HepG2 (cell line): ENCODE data around the gene SUPT6H. TPM values are rescaled to one million over a fixed set of nuclear protein-coding genes. Genes with fewer than 3 reads are reported as not detected.

Source experiments
- ATAC-seq: fragments of 200-7000 bp; cut with Tn5 transposase; 3 replicates; pipeline ENCODE4 v1.9.1; 2020; ENCODE audit warnings: mild to moderate bottlenecking, moderate library complexity
- BruUV-seq: library from RNA; stranded (reverse); fragments of 400-500 nt; replicated peaks from 2 replicates; lab custom pipeline; 2021; lab: Mats Ljungman, UMichigan
- CTCF ChIA-PET: fragments of 300-600 bp; formaldehyde crosslinking; extraction: SDS; loops from one replicate; lab custom pipeline; 2021; ENCODE audit warnings: low total read pairs, inconsistent platforms, low intra/inter-chr PET ratio; lab: Yijun Ruan, JAX
- POLR2A ChIA-PET: fragments of 350-600 bp; sonication (Branson Sonifier 250); formaldehyde crosslinking; loops from one replicate; lab custom pipeline; 2020; ENCODE audit warnings: antibody characterized with exemption, inconsistent platforms; lab: Yijun Ruan, JAX
- DNase-seq: peaks from one replicate; pipeline ENCODE4 v3.0.0-alpha.2; 2015; ENCODE audit warnings: low spot score
- FAIRE-seq: peaks from 3 replicates; lab custom pipeline; 2011; peaks lifted over from hg19 to GRCh38; lab: Jason Lieb, UNC
- H2AFZ ChIP-seq: one replicate; pipeline ENCODE4 v1.6.1; 2011; ENCODE audit warnings: low read length, inconsistent platforms
- H3K27ac ChIP-seq: fragments of 300-600 bp; 3 replicates; pipeline ENCODE4 v1.8.0; 2011; ENCODE audit warnings: mixed run types, mild to moderate bottlenecking, mixed read lengths, low read length, inconsistent platforms; ENCODE audit not compliant: insufficient read depth; ENCODE audit errors: extremely low read length
- H3K27me3 ChIP-seq, 2 experiments: fragments of 200-600 bp in 1 of 2; 2 replicates in 1 of 2; 3 replicates in 1 of 2; pipeline versions ENCODE4 v1.6.0 to v1.8.0; 2011; ENCODE audit warnings: low read length in 2 of 2, mild to moderate bottlenecking in 2 of 2, moderate library complexity in 2 of 2, inconsistent platforms in 1 of 2; ENCODE audit not compliant: insufficient read depth in 2 of 2, control insufficient read depth in 1 of 2
- H3K36me3 ChIP-seq, 2 experiments: fragments of 200-600 bp in 1 of 2; replicated peaks in 1 of 2; 2 replicates in 1 of 2; 3 replicates in 1 of 2; pipeline versions ENCODE4 v1.5.1 to v1.8.0; 2011; ENCODE audit warnings: low read length in 2 of 2, inconsistent platforms in 1 of 2; ENCODE audit not compliant: insufficient read depth in 2 of 2, control insufficient read depth in 1 of 2
- H3K4me1 ChIP-seq: 2 replicates; pipeline ENCODE4 v1.5.1; 2012; ENCODE audit warnings: low read length, inconsistent platforms; ENCODE audit not compliant: insufficient read depth
- H3K4me2 ChIP-seq: 2 replicates; pipeline ENCODE4 v1.6.0; 2011; ENCODE audit warnings: low read depth, low read length, inconsistent platforms
- H3K4me3 ChIP-seq, 3 experiments: fragments of 200-600 bp in 1 of 3; sonication (generic), shearing (Covaris generic) in 1 of 3; replicated peaks in 1 of 3; 2 replicates each; pipeline ENCODE4 v1.5.1; 2011 to 2016; ENCODE audit warnings: low read length in 3 of 3, inconsistent platforms in 2 of 3, low read depth in 2 of 3, mild to moderate bottlenecking in 2 of 3, control low read depth in 1 of 3, mixed read lengths in 1 of 3; ENCODE audit not compliant: insufficient read depth in 1 of 3
- H3K79me2 ChIP-seq: one replicate; pipeline ENCODE4 v1.6.1; 2011; ENCODE audit warnings: low read length, inconsistent platforms; ENCODE audit not compliant: insufficient read depth
- H3K9ac ChIP-seq: 2 replicates; pipeline ENCODE4 v1.6.0; 2011; ENCODE audit warnings: mild to moderate bottlenecking, low read depth, low read length, inconsistent platforms; ENCODE audit not compliant: insufficient read depth
- H3K9me3 ChIP-seq: 2 replicates; pipeline ENCODE4 v1.5.1; 2012; ENCODE audit warnings: mild to moderate bottlenecking, low read length
- H4K20me1 ChIP-seq: 2 replicates; pipeline ENCODE4 v1.6.0; 2011; ENCODE audit warnings: inconsistent platforms, mild to moderate bottlenecking, low read length, moderate library complexity; ENCODE audit not compliant: insufficient read depth
- ARNTL ChIP-seq: sonication (generic); formaldehyde crosslinking; IDR thresholded peaks from 2 replicates; pipeline ENCODE4 v1.4.0; 2020; ENCODE audit warnings: mild to moderate bottlenecking, missing genetic modification reagents
- MEIS2 ChIP-seq: sonication (generic); formaldehyde crosslinking; IDR thresholded peaks from 2 replicates; pipeline ENCODE4 v1.9.0; 2021; ENCODE audit warnings: mild to moderate bottlenecking, missing genetic modification reagents
- ZBTB38 ChIP-seq: sonication (generic); formaldehyde crosslinking; IDR thresholded peaks from 2 replicates; pipeline ENCODE4 v1.5.1; 2020; ENCODE audit warnings: mild to moderate bottlenecking, missing genetic modification reagents
- ZMYM3 ChIP-seq: sonication (generic); formaldehyde crosslinking; IDR thresholded peaks from 2 replicates; pipeline ENCODE4 v1.5.1; 2020; ENCODE audit warnings: mild to moderate bottlenecking, missing genetic modification reagents
- ZNF770 ChIP-seq: sonication (generic); formaldehyde crosslinking; IDR thresholded peaks from 2 replicates; pipeline ENCODE4 v1.5.0; 2020; ENCODE audit warnings: mild to moderate bottlenecking, missing genetic modification reagents
- WGBS: methylation state at CpG from one replicate; pipeline ENCODE4 v1.1.6; 2017; ENCODE audit warnings: low lambda C conversion rate; 5-methylcytosine and 5-hydroxymethylcytosine counted together
- in situ Hi-C: cut with HindIII; loops from 2 replicates; pipeline ENCODE4 v1.10.0; 2017; ENCODE audit warnings: low pct_unique_long_range_greater_than_20kb; ENCODE audit not compliant: extremely low pct_ligation_motif_present
- intact Hi-C: fragments of 100-400 bp; cut with micrococcal nuclease; formaldehyde crosslinking; loops from one replicate; pipeline ENCODE4 v1.10.0; 2022; ENCODE audit not compliant: unreplicated experiment
- polyA plus RNA-seq, 8 experiments: library from polyadenylated mRNA; depleted of rRNA in 3 of 8; stranded (reverse) in 7 of 8; unstranded in 1 of 8; fragments of >200 nt; fragmentation: Illumina TruSeq in 4 of 8; extraction: Trizol in 4 of 8; gene quantifications; 2 replicates each; pipeline versions ENCODE4 v1.2.1 to v1.2.3, GENCODE V29; 2011 to 2016; ENCODE audit warnings: low read depth in 4 of 8, missing spikeins in 1 of 8, mixed read lengths in 1 of 8; ENCODE audit not compliant: insufficient read depth in 1 of 8
- total RNA-seq, 5 experiments: library from RNA; depleted of rRNA; stranded (reverse); fragments of >200 nt; fragmentation: Illumina TruSeq; extraction: Trizol; gene quantifications; 2 replicates each; pipeline ENCODE4 v1.2.3, GENCODE V29; 2016; ENCODE audit warnings: low read depth in 1 of 5

Gene SUPT6H
- total and polyA plus RNA-seq, 2 of the 13 experiments (the other 11 are each of a cell fraction or from before 2014, with no cell fraction given): 32.7 to 39.9 TPM

- TF ChIP-seq ZNF770 (peak; percentile 92), ZMYM3 (CRISPR knock-in tag) (peak; percentile 24; the same call in 1 of the 2 replicates)
Observed at GRCh38 chr17:28645576-28645939, 16.4 kb upstream of the SUPT6H start (continued).

- intact Hi-C loops (loop anchor here (5.0 kb wide), 1 partner anchor 76 kb away; no protein-coding TSS in a partner anchor), in situ Hi-C loops (loop anchor here (5.0 to 25.0 kb wide), 2 partner anchors 71 to 241 kb away; partner anchors contain the start of genes FLOT2, RAB34 and RPL23A)
- ATAC-seq (no peak), FAIRE-seq (no peak), DNase-seq (no peak)
- ChIA-PET POLR2A (interaction anchor here (0.7 to 6.9 kb wide), 13 partner anchors 11 to 482 kb away, joined by 3 to 69 read pairs (median 8); partner anchors contain the start of genes ALDOC, NEK8, PIGS and RPL23A), CTCF (interaction anchor here (1.2 to 1.9 kb wide), 2 partner anchors 30 to 101 kb away, joined by 4 to 20 read pairs; no protein-coding TSS in a partner anchor)
- H3K4me1 ChIP-seq: peaks cover 52% of the 10 kb centered on the region
- no peak overlapping the region for H3K9ac ChIP-seq
- no peak overlapping the region for H2AFZ ChIP-seq
- H3K4me2 ChIP-seq: peak overlapping the region; percentile 67
- peaks cover 21% of the 10 kb centered on the region for H3K79me2 ChIP-seq
- TF ChIP-seq ARNTL (CRISPR knock-in tag): peak; percentile 42; the same call in 1 of the 2 replicates
- no peak for TF ChIP-seq MEIS2
- 0 out of 2 replicates have a peak, but pooled peaks have one; percentile 26 for TF ChIP-seq ZBTB38 (CRISPR knock-in tag)
- H3K4me3 ChIP-seq: peak overlapping the region in 1 of 3 experiments; percentile 95; a peak in 1 of 6 replicates
- H3K27ac ChIP-seq: peak overlapping the region; percentile 68
- H3K27me3 ChIP-seq: no peaks in the 10 kb centered on the region; a peak in 1 of 5 replicates
- no peaks in the 10 kb centered on the region for H4K20me1 ChIP-seq
- WGBS: 85% methylated on average over 12 of the region's 12 CpGs
- H3K9me3 ChIP-seq: no peaks in the 10 kb centered on the region
- BruUV-seq: no TSS peak
- peaks cover 2 to 27% of the 10 kb centered on the region in 2 experiments; a peak in 4 of 5 replicates for H3K36me3 ChIP-seq
Observed at GRCh38 chr17:28646039-28646754, 15.8 kb upstream of the SUPT6H start.
